SKM-1 treated with dmso at 0.1 percent for 144 hours (cell line): ENCODE results near the gene PLAU.
"Not testable (repeated sequence)": the region's sequence is repeated elsewhere in the genome, so short reads cannot be mapped to it uniquely, and the experiment has no call there.

Source experiments
- DNase-seq: peaks from one replicate; lab custom pipeline; 2025; ENCODE audit not compliant: unreplicated experiment; lab: John Stamatoyannopoulos, UW

PLAU gene

DNA sequence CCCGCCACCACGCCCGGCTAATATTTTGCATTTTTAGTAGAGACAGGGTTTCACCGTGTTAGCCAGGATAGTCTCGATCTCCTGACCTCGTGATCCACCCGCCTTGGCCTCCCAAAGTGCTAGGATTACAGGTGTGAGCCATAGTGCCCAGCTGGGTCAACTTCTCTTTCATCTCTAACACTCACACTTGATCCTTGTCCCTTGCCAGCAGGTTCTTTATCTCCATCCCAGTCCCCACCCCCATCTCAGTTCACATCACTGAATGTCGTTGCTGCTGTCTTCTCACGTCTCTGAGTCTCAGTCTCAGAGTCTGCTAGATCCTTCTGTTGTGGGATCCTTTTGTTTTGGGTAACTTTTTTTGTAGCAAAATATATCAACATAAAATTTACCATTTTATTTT, 15.6 kb upstream of the PLAU start:
- not testable (repeated sequence) for DNase-seq

DNA sequence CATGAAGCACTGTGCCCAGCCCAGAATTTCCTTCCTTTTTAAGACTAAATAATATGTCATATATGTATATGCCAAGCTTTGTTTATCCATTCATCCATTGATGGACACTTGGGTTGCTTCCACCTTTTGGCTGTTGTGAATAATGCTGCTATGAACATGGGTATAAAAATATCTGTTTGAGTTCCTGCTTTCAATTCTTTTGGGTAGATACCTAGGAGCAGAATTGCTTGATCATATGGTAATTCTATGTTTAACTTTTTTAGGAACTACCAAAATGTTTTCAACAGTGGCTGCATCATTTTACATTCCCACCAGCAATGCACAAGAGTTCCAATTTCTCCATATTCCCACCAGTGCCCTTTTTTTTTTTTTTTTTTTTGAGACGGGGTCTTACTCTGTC, 13.2 kb upstream of the PLAU start:
- DNase-seq = no peak

DNA sequence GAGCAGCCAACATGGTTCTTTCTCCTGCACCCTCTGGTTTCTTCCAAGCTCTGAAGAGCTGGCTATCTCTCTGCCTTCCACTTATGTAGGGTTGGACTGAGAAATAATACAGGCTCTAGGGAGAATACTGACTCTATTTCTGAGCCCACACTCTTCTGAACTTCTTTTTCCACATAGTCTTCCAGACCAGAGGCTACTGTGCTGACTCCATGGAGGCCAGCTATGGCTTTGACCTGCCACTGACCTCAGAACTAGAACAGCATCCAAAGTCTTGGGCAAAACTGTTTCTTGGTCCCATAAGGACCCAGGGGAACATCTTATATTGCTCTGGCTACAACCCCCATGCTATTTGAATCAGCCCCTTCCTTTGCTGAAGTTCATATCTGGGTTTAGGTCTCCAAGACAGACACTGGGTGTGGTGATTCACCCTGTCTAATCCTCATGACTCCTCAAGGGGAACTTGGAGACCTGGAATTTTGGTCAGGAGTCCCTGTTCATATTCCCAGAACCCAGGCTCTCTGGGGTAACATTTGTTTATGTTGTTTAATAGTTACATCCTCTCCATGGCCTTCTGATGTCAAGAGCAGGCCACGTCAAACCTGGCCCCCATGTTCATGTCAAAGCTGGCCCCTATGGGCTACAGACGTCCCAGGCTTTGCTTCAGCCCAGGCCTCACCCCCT, 12.1 kb upstream of the PLAU start:
- DNase-seq = no peak

DNA sequence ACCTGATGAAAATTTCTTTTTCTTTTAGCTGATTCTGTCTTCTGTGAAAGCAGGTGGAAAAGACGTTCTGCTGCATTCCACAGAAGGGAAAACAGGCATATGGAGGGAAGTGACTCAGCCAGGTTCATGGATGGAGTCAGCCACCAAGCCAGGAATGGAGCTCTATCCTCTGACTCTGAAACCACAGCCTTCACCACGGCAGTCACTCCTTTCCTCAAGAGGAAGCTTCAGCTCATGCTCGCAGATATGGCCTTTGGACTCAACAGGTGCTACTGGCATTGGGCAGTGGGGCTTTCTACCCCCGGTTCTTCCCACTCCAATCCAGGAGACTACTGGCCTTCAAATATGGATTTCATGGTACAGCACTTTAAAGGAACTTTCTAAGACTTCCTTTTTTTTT, 11.5 kb upstream of the PLAU start:
- no peak for DNase-seq

DNA sequence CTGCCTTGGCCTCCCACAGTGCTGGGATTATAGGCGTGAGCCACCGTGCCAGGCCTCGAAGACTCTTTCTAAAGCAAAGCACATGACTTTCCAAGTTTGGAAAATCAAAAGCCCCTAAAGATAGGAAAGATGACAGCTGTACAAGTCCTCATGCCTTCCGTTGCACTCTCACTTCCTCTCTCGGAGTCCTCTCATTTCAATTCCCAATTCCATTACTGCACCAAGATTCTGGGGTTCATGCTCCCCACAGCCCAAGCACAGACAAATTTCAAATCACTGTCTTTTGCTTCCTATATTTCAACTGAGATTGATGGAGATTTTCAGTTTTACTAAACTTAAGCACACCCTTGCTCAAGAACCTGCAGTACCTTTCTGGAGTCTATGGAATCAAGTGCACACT, 10.9 kb upstream of the PLAU start:
- DNase-seq = no peak

DNA sequence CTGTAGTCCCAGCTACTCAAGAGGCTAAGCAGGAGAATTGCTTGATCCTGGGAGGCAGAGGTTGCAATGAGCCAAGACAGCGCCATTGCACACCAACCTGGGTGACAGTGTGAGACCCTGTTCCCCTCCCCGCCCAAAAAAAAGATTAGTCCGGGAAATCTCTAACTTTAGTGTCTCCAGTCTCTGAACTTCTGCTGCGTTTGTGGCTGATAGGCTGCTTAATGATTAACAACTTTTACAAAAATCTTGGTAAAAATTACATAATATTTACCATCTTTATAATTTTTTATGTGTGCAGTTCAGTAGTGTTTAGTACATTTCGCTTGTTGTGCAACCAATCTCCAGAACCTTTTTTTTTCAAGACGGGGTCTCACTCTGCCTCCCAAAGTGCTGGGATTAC, 9.7 kb upstream of the PLAU start:
- no peak for DNase-seq

DNA sequence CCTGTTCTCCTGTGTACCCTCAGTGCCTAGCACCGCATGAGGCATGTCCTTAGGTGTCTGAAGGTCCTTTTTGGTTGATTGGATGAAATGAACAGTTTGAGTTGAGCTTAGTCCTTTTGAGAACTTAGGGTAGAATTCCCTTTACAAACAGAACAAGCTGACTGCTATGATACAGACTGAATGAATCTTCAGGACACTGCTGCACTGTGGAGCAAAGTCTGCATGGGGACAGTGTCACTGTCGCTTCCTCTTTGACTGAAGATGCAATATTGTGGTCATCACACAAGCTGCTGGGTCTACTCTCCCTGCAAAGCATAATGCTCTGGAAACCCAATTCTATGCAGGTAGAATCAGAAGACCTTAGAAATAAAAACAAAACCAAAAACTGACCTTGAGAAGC, 8.6 kb upstream of the PLAU start:
- DNase-seq = peak; percentile 19

DNA sequence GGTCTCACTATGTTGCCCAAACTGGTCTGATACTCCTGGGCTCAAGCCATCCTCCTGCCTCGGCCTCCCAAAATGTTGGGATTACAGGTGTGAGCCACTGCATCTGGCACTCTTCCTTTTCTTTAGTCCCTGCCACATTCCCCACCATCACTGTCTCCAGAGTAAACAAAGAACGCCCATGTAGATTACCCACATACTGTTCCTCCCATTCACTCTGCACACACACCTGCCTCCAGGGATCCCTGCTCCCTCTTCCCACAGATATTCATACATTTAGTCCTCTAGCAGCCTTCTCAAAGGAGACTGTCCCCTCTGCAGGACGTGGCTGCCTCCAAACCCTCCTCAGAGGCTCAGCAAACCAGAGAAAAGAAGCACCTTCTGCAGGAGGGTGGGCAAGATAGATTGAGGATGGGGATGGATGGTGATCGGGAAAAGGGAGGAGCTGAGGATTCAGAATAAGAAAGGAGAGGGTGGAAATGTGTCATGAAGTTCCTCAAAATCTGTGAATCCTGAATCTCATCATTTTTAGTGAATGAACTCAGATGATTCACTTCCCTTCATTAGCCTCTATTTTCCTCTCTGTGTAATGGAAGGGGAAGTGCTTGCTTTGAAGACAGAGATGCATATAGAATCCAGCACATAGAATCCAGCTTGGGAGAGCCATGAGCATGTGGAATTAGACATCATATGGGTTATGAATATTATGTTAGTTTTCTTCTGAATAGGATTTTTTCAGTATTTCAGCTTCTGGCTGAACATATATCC, 5.5 kb upstream of the PLAU start:
- peak; percentile 32 for DNase-seq

DNA sequence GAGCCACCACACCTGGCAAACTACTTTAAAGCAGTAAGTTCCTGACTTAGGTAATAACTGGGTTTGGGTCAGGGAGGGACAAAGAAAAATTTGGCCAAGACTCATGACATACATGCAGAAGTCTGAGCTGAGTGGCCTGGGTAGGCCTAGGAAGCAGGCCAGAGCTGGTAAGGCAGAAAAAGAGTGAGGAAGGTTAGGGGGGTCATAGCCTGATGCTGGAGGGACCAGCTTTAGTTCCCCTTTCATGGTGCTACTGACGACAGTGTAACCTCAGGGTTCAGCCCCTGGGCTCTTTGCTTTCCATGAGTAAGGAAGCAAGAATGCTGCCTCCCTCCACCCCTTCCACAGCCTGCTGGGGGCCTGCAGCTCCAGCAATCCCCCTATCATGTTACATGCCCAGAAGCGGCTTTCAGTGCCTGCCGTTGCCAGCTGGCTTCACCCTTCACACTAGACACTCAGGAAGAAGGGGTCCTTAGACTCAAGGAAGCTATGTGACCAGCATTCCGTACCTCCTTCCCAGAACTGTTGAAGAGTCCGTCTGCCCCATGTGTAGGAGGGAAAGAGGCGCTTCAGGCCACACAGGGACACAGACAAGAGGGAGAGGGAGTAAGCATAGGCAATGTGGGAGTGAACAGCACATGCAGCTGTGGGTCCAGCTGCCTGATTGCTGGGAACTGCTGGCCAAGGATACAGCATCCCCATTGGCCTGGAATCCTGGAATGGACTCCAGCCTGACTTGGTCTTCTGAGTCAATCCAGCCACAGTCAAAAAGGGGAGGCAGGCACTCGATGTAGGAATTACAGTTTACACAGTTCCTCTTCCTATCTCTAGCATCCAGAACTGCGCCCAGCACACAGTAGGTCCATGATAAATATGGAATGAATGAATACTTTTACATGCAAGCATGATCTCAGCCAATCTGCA, 4.1 kb upstream of the PLAU start:
- peak; percentile 75 for DNase-seq

DNA sequence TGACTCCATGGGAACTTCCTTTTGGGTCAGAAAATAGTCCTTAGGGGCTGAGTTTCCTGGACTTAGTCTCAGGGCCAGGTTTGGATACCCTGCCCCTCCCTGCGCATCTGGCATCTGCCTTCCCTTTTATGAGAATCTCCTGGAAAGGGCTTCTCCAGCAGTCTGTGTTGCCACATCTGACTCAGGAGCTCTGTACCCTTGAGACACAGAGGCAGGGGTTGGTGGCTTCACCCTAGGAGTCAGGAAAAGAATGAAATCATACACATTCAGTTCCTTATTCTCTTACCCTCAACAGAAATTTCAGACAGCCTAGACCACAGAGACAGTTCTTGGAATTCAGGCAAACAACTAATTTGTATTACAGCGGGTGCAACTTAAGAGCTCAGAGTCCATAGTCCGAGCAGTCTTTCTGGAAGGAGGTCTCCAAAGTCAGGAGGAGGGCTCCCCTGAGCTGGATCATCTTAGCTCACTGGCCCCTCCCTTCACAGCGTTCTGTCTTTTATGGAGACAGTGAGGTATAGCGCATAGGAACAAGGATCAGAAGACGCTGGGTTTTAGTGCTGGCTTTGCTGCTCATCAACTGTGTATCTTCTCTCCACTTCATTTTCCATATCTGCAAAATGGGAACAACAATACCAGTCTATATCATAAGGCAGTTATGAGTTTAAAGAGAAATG, 3.0 kb upstream of the PLAU start:
- peak; percentile 93 for DNase-seq

DNA sequence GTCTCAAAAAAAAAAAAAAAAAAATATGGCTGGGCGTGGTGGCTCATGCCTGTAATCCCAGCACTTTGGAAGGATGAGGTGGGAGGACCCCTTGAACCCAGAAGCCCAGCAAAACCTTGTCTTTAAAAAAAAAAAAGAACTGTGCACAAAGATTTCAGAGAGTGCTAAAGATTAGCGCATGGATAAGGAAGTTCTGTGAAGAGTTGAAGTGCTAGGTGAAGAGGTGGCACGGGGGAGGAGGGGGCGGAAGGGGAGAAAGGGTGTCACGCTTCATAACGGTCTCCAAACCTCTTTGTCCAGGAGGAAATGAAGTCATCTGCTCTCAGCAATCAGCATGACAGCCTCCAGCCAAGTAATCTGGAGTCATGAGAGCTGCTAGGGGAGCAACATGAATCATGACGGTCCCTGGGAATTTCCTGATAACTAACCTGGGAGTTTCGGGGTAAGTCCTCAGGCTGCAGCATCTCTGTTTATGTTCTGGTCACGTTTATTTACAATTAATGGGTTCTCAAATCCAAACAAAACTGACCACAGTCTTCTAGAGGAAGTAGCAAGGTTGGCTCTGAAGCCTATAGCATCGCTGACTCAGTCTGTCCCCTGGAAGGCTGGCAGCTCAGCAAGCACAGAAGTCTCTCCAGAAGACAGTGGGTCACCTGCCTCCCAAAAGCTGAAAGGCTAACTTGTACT, 1.9 kb upstream of the PLAU start:
- peak; percentile 94 for DNase-seq

DNA sequence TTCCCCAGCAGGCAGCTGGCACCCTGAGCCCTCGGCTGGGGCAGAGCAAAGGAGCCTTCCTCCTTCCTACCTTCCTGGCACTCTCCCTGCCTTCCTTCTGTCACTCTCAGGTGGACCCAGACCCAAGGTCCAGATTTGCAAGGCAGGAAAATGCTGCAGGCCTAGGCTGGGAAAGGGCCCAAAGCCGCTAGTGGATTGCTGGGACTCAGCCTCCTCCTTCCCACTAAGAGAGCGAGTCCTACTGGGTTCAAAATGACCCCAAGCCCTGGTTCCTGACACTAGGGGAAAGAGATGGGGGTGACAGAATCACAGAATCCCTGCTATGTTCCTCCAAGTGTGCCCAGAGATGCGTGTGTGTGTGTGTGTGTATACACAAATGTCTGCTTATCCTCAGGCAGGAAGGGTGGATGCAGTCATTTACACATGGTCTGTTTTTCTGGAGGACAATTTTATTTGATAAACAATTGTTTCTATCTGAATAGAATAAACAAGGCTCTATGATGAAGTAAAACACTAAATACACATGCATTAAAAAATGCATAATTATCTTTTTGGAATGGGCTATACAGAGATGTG, 1.3 kb upstream of the PLAU start:
- DNase-seq = no peak

DNA sequence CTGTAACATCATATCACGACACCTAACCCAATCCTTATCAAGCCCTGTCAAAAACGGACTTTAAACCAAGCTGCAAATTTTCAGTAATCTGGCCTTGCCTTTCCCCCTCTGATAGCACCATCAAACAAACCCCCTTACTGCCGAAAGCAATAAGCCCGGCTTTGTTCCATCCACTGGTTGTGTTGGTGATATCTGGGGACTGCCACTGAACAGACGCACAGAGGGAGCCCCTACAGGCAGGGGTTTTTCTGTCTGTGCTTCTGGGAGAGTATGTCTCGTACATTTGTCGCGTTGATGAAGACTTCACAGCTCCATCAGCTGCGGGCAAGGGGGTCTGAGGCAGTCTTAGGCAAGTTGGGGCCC, 550 bp upstream of the PLAU start:
- DNase-seq = no peak

DNA sequence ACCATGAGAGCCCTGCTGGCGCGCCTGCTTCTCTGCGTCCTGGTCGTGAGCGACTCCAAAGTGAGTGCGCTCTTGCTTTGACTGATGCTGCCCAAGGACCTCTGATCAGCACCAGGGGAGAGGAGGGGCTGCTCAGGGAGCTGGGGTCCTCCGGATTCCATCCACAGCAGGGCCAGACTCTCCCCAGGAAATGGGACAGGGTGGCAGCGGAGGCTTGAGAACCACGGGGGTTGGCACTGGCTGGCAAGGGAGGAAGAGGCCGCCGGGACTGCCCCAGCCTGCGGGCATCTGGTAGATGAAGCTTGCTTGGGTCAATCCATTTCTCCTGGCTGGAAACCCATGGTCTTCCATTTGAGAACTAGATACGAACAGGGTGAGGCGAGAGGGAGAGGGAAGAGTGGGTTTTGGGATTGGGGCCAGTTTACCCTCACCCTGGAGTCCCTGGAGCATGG, 647 bp downstream of the PLAU start:
- DNase-seq = no peak

DNA sequence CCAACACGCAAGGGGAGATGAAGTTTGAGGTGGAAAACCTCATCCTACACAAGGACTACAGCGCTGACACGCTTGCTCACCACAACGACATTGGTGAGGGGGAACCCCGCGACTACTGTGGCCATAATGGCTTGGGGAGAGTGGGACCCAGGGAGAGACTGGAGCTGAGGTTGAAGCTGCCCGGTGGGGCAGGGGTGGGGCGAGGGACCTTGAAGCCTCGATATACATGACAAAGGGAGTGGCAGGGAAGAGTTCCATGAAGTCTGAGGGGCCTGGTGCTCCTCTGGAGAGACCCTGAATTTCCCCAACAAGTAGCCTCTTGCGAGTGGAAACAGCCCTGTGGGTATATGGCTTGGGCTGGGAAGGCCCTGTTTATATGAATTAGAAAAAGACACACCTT, 3.1 kb downstream of the PLAU start:
- DNase-seq = no peak

DNA sequence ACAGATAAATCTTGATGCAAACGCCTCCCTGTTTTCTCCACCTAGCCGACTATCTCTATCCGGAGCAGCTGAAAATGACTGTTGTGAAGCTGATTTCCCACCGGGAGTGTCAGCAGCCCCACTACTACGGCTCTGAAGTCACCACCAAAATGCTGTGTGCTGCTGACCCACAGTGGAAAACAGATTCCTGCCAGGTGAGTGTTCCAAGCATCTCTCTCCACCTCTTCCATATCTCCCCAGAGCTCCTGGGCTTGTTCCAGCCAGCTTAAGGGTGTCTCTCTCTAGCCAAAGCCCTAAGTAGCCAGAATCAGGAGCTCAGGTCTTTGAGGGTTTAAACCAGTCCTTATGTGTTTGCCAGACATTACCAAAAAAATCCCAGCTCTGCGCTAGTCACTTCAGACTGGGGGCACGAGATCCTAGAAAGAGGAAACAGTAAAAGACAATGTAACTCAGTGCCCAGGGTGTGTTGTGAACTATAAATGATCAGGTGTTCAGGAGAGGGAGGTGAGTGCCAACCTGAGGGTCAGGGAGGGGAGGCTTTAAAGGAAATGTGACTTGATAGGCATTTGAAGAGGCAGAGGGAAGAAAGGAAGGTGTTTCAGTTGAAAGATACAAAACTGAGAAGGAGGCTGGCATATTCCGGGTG, 4.4 kb downstream of the PLAU start:
- no peak for DNase-seq

DNA sequence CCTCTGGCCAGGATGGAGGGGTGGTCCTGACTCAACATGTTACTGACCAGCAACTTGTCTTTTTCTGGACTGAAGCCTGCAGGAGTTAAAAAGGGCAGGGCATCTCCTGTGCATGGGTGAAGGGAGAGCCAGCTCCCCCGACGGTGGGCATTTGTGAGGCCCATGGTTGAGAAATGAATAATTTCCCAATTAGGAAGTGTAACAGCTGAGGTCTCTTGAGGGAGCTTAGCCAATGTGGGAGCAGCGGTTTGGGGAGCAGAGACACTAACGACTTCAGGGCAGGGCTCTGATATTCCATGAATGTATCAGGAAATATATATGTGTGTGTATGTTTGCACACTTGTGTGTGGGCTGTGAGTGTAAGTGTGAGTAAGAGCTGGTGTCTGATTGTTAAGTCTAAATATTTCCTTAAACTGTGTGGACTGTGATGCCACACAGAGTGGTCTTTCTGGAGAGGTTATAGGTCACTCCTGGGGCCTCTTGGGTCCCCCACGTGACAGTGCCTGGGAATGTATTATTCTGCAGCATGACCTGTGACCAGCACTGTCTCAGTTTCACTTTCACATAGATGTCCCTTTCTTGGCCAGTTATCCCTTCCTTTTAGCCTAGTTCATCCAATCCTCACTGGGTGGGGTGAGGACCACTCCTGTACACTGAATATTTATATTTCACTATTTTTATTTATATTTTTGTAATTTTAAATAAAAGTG, 6.0 kb downstream of the PLAU start:
- DNase-seq = no peak

DNA sequence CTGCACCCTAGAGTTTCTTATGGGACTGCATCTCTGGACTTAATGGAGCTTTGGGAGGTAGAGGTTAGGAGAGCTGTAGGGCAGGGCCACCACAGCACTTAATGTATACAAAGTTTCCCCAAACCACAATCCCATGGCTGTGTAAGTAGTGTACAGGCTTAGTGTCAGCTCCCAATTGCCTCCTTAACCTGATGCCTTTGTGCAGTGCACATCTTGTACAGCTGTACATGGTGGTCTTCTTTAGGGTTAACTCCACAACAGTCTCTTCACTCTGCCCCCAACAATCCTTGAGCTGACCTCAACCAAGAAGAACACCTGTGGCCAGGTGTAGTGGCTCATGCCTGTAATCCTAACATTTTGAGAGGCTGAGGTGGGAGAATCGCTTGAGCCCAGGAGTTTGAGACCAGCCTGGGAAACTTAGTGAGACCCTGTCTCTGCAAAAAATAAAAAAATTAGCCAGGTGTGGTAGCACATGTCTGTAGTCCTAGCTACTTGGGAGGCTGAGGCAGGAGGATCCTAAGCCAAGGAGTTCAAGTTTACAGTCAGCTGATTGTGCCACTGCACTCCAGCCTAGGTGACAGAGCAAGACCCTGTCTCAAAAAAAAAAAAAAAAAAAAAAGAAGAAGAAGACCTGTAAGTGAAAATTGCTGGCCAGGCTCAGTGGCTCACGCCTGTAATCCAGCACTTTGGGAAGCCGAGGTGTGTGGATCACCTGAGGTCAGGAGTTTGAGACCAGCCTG, 6.8 kb downstream of the PLAU start:
- no peak for DNase-seq
